NCI-H446 treated with DMSO at 0.1 percent for 48 hours (cell line): ENCODE results near the gene TFDP2.
"Not testable (repeated sequence)": the region's sequence is repeated elsewhere in the genome, so short reads cannot be mapped to it uniquely, and the experiment has no call there.

Experiments used
- DNase-seq: peaks from one replicate; lab custom pipeline; 2025; lab: John Stamatoyannopoulos, UW

Gene TFDP2

DNA sequence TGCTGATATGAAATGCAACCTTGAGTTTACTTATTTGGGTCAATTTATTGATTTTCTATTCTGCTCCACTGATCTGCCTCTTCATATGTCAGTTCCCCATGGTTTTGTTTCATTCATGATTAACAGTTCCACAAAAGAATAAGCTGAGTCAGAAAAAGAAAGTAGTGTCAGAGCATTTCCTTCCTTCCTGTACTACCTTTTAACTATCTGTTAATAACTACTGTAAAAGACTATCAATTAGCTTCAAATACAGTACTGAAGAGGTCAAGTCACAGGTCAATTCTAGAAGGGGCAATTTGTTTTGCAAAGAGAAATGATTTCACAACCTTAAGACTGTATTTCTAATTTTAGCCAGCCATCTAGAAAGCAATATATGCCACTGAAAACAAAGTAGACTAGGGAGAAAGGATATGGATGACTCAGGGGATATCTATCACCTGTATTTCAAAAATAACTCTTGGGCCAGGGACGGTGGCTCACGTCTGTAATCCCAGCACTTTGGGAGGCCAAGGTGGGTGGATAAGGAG lies 129.5 kb downstream of the TFDP2 start:
- DNase-seq: no peak

DNA sequence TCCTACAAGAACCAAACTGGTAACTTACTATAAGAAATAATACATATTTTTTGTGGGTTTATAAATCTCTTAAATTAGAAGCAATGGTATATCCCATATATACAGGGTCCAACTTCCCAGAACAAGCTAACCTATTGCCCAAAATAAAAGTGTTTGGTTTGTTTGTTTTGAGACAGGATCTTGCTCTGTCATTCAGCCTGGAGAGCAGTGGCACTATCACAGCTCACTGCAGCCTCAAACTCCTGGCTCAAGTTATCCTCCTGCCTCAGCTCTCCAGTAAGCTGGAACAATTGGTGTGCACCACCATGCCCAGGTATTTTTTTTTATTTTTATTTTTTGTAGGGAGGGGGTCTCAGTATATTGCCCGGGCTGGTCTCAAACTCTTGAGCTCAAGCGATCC lies 135.4 kb downstream of the TFDP2 start:
- DNase-seq: no peak

DNA sequence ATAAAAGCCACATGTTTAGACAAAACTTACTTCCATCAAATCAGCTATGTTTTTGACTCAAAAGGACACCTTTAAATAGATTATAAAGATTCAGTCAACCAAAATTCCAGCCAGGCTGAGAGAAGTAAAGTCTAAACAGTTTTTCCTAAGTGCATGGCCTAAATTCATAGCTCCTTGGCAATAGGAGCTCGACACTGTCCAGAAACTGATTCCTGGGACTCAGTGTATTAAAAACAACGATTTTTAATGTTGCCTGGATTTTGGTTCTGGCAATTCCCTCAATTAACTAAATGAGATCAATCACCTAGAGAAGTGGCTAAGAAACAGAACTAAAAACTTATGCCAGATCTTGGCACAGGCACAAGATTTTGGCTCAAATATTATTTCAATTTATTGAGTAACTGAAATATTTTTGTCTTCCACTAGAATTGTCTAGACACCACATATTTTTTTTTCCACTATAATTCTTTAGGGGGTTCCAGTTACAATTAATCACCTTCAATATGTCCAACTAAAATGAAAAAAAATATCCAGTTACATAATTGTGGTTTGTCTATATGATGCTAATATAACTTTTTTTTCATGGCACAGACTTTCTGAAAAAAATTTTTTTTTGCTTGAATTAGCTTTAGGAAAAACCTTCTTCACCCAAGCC lies 135.9 kb downstream of the TFDP2 start:
- DNase-seq: no peak

DNA sequence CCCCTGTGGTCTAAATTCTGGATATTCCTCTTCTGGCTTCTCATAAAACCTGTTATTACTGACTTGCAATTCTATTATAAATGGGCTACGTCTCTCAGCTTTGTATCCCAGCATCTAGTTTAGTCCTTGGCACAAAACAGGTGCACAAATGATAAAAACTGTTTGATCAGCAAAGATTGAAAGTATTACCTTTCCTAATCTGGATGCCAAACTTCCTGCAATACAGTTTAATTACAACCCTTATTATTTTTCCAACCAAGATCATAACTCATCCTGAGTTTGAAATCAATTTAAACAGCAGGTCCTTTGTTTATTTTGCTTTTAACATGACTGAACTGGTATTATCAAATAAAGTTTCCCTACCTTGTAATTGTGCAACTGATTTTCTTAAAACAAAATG lies 140.3 kb downstream of the TFDP2 start:
- no peak for DNase-seq

DNA sequence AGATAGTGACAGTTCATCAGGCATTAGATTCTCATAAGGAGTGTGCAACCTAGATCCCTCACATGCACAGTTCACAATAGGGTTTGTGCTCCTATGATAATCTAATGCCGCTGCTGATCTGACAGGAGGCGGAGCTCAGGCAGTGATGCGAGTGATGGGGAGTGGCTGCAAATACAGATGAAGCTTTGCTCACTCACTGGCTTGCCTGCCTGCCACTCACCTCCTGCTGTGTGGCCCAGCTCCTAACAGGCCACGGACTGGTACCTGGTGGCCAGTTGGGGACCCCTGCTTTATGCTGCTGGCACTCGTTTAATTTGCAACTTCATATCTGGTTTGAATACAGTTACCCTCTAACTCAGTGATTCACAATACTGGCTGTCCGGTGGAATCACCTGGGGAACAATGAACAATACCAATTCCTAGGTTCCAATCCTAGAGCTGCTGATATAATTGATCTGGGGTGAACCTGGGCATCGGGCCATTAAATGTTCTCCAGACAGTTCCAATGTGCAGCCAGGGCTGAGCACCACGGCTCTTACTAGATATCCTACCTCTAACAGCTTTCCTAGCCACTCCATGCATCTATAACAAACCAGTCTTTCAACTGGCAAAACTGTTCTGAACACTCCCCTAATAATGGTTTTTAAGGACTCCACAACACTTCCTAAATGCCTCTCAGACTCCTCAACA lies 141.5 kb downstream of the TFDP2 start:
- no peak for DNase-seq

DNA sequence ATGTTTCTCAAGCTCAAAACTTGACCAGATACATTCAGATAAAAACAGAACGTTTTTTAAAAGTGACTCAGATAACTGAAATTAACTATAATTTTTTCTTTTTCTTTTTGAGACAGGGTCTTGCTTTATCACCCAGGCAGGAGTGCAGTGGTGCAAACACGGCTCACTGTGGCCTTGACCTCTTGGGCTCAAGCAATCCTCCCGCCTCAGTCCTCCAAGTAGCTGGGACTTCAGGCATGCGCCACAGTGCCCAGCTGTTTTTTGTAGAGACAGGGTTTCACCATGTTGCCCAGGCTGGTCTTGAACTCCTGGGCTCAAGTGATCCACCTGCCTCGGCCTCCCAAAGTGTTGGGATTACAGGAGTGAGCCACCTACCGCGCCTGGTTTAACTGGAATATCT lies 144.4 kb downstream of the TFDP2 start:
- DNase-seq: not testable (repeated sequence)

DNA sequence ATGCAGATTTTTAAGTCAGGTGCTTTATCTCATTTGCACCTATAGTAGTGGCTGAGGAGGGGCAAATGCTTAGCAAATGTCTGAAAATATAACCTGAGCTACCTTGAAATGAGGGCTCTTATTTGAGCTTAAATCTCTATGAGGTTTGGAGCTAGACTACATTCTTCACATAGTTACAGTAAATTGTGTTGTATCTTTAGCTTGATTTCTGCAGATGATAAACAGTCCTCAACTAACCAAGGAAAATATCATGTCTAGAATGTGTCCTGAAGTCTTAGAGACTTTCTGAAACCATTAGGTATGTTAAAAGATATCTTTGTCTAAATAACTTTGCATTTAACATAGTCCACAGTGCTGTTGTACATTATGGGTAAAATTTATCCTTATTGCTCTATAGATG lies 145.3 kb downstream of the TFDP2 start:
- DNase-seq: no peak

DNA sequence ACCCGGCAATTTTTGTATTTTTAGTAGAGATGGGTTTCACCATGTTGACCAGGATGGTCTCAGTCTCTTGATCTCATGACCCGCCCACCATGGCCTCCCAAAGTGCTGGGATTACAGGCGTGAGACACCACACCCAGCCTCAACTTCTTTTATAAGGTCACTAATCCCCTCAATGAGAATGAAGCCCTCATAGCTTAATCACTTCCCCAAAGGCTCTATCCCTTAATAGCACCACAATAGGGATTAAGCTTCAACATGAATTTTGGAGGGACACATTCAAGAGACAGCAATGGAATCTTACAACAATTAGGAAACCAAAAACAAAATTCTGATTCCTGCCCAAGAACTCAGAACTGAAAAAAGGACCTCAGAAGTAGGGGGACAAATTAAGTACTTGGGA lies 146.1 kb downstream of the TFDP2 start:
- DNase-seq: no peak

DNA sequence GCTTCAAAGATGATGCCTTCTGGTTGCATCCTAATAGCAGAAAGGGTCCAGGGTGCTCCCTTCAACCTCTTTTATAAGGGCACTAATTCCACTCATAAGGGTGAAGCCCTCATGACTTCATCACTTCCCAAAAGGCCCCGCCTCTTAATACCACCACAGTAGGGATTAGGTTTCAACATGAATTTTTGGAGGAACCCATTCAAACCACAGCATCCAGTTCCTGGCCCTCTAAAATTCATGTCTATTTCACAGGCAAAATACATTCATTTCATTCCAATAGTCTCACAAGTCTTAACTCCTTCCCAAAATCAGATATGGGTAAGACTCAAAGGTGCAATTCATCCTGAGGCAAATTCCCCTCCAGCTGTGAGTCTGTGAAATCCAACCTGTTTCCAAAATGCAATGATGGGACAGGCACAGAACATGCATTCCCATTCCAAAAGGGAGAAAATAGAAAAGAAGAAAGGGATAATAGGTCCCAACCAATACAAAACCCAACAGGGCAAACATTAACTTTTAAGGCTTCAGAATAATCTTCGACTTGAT lies 148.9 kb downstream of the TFDP2 start:
- no peak for DNase-seq

DNA sequence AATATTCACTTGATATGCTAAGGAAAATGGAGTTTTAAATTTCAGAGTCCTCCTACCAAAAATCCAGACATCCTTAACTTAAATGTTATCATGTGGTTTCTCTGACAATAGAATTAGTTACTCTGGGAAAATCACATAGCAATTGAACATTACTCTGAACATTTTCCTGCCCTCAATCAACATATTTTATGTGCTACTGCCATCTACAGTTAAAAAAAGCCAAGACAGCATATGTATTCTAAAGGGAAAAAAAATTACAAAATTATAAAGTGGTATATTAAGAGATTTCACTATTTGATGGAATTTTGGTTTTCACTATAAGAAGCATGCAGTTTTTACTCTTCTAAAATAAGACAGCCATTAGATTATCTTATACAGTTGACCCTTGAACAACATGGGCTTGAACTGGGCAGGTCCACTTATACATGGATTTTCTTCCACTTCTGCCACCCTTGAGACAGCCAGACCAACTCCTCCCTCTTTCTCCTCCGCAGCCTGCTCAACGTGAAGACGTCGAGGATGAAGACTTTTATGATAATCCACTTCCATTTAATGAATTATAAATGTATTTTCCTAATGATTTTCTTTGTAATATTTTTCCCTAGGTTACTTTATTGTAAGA lies 150.6 kb downstream of the TFDP2 start:
- peak; percentile 11 for DNase-seq

DNA sequence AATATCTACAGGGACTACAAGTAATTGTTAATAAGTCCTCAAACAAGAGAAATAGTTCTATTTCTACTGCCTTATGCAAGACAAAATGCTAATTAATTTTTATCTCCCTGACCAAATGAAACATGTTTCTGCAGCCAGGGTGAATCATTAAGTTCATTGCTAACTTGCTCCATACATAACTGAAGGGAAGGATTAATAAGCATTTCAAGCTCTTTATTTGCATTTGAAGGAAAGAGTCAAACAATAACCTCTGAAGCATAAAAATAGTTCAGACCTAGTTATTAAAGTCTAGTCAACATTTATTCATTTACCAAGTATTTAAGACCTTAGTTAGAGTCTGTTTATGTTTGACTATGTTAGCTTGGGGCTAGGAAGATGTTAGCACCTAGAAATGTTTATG lies 152.9 kb downstream of the TFDP2 start:
- DNase-seq: no peak

DNA sequence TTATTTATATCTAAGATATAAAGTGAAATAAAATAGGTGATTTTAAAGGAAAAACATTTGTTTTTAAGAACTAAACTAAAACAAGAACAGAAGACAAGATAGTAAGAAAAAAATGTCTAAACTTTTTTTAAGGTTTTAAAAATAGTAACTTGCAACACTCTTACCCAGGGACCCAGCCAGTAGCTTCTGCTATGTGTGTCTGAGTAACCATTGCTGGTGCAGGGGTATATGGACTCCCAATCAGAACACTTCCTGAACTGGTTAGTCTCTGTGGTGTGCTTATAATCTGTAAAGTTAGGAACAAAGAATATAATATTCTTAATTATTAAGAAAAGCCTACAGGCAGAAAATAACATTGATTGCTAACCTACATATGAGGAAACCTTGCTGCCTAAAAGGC lies 154.5 kb downstream of the TFDP2 start:
- DNase-seq: no peak

DNA sequence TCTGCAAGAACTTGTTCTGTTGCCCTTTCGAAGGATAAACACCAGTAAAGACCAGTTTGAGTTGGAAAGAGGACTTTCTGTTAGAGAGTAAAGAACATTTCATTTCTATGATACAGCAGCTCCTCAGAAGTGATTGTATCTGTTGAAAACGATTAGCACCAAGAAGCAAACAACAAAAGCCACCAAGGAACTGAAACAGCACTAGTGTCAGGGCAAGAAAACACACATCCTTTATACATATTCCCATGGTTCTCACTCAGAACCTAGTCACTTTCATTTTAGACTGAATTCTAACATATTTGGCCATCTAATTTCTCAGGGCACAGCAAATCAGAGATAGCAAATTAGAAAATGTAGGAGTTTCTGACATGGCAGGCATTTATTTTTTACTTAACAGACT lies 156.8 kb downstream of the TFDP2 start:
- no peak for DNase-seq

DNA sequence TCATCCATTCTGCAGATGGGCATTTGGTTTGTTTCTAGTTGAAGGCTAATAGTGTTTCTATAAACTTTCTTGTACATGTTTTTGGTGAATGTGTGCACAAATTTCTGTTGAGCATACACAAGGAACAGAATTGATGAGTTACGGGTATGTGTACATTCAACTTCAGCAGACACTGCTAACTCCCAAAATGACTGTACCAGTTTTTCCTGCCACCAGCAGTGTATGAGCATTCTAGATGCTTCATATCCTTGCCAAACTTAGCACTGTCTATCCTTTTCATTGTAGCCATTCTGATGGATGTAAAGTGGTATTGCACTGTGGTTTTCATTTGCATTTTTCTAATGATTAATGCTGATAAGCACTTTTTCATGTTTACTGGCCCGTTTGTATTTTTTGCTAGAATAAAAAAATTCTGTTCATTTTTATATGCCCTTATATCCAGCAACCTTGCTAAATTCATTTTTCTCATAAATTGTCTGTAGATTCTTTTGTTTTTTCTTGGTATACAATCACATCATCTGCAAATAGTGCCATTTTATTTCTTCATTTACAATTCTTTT lies 162.7 kb downstream of the TFDP2 start:
- no peak for DNase-seq

DNA sequence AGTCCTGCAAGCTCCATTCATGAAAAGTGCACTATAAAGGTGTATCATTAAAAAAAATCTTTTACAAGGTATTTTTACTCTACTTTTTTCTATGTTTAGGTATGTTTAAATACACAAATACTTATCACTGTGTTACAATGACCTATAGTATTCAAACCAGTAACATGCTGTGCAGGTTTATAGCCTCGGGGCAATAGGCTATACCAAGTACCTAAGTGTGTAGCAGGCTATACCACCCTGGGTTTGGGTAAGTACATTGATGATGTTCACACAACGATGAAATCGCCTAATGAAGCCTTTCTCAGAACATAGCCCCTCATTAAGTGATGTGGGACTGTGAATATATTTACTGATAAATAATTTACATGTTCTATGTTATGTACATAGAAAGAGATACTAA lies 168.3 kb downstream of the TFDP2 start:
- DNase-seq: no peak

DNA sequence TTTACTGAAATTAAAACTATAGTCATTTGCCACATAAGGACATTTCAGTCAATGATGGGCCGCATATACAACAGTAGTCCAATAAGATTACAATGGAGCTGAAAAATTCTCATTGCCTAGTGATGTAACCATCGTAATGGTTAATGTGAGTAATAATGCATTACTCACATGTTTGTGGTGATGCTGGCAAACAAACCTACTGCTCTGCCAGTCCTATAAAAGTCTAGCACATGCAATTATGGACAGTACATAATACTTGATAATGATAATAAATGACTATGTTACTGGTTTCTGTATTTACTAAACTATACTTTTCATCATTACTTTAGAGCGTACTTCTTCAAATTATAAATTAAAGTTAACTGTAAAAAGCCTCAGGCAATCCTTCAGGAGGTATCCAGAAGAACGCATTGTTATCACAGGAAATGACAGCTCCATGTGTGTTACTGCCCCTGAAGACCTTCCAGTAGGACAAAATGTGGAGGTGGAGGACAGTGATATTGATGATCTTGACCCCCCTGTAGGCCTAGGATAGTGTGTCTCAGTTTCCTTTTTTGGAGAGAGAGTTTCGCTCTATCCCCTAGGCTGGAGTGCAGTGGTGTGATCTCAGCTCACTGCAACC lies 170.2 kb downstream of the TFDP2 start:
- DNase-seq: no peak

DNA sequence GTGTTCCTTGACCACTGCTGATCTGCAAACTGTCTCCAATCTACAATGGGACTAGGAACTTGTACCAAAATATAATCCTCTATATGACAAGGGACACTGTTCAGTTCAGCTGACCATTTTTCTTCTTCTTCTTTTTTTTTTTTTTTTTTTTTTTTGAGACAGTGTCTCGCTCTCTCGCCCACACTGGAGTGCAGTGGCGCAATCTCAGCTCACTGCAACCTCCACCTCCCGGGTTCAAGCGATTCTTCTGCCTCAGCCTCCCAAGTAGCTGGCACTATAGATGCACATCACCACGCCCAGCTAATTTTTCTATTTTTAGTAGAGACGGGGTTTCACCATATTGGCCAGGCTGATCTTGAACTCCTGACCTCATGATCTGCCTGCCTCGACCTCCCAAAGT lies 174.6 kb downstream of the TFDP2 start:
- not testable (repeated sequence) for DNase-seq

DNA sequence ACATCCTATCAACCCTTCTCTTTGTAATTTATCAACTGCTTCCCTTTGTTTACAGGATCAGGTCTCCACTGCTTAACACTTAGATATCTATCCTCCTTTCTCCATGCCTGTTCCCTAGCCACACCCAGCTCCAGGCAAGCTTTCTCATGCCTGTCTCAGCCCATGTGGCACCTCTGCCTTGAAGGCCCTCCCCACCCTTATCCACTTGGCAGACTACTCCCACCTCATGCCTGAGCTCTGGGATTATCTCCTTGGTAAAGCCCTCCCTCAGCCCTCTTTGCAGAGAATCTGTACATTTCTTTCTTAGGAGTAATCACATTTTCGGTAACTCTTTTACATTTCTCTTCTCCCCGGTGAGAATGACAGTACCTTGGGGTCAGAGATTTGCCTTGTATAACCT lies 176.9 kb downstream of the TFDP2 start:
- no peak for DNase-seq

DNA sequence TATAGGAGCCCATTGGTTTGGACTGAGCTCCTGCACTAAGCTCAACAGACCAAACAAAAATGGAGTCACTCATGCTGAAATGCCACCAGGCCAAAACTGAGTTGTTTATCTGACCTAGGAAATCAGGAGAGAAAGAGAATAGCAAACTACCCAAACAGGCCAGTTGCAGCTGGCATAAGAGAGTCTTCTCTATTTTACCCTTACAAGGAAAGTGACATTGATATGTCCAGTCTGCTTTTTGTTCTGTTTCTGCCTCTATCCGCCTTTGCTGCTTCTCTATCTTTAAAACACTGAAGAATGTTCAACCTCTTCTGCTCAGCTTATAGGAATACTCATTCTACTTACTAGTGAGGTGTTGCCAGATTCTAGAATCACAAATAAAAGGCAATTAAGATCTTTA lies 177.8 kb downstream of the TFDP2 start:
- no peak for DNase-seq

DNA sequence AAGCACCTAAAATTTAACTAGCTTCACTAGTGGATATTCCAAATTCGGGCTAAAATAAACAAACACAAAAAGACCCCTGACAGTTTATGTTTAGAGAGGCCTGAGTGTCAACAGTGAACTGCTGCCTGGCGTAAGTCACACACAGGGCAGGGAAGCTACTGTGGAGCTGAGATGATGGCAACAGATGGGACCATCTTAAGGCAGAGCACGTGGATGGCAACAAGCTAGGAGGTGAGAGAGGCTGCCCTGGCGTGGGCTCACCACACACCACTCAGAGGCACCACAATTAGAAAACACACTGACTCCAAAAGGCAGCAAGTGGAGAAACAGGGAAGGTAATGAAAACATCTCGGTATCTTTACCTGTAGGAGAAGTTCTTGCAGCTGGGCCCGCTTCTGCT lies 179.6 kb downstream of the TFDP2 start:
- no peak for DNase-seq

DNA sequence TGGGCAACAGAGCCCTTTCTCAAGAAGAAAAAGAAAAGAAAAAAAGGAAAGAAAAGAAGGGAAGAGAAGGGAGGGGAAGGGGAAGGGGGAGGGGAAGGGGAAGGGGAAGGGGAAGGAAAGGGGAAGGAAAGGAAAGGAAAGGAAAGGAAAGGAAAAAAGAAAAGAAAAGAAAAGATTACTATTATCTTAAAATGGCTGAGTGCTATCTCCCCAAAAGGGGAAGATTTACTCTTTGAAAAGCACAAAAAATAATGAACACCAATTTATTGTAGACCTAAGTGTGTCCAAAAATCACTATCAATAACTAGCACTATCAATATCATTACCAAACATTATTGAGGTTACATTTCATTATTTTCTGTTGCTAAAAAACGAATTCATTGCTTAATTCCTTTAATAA lies 183.9 kb downstream of the TFDP2 start:
- no peak for DNase-seq

DNA sequence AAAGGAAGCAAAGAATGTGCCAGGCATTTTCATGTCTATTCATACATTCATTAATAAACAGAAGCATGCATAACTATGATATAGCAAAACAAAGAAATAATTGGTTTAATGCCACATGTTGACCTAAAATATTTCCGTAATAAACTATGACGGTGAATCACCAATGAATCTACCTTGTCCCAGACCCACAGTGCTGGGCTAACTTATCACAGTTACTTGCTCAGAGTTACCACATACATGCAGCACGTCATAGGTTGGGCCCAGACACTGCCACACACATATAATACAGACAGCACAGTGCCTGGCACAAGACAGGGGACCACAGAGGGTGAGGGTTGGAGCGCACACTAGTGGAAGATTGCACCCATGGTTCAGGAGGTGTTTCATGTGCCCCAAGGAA lies 186.0 kb downstream of the TFDP2 start:
- no peak for DNase-seq
